Measurements from ENCODE around the gene BEST4. TPM values are rescaled to one million over a fixed set of nuclear protein-coding genes. Genes with fewer than 3 reads are reported as not detected.
A peak's percentile ranks its signal among the peaks of the same experiment; 100 is the strongest.
"Not testable (repeated sequence)": the region's sequence is repeated elsewhere in the genome, so short reads cannot be mapped to it uniquely, and the experiment has no call there.

BEST4 gene
- total RNA-seq, 2 experiments from 2014 or later, result 1.3 to 1.6 TPM

DNA sequence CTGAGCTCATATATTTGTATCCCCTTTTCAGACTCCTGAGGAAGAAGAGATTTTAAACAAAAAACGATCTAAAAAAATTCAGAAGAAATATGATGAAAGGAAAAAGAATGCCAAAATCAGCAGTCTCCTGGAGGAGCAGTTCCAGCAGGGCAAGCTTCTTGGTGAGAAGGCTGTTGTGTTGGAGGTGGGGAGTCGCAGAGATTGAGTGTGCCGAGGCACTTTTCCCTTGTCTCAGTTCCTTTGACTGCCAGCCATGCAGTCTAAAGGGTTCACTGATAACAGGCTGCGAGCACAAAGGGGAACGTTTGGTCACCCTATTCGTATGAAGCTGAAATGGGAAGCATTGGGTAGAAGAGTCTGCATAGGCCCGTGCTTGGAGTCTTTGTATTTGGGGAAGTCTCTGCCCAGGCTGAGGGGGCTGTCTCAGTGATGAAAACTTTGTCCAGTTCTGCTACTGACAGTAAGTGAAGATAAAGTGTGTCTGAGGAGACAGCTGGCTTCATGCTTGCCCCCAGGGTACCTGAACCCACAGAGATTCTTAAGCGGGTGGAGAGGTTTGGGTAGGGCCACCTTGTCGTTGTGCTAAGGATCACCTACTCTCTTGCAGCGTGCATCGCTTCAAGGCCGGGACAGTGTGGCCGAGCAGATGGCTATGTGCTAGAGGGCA, 9.9 kb downstream of the BEST4 start:
- ATAC-seq (ENCODE audit: low read depth) (no peak), DNase-seq (no peak)
- H3K27ac Mint-ChIP-seq, result no peak overlapping the region
- H3K36me3 Mint-ChIP-seq, result peaks cover 43% of the 10 kb centered on the region
- POLR2A ChIA-PET, result interaction anchor here (1.0 to 4.9 kb wide), 7 partner anchors 8 to 56 kb away, joined by 3 to 64 read pairs (median 6); partner anchors contain the start of genes BEST4 and RNU5D-1
- peaks cover 24% of the 10 kb centered on the region for H3K4me1 Mint-ChIP-seq
- H3K4me3 Mint-ChIP-seq, result peak overlapping the region; percentile 91
- H3K27me3 Mint-ChIP-seq, result no peaks in the 10 kb centered on the region
- no peaks in the 10 kb centered on the region for H3K9me3 Mint-ChIP-seq

DNA sequence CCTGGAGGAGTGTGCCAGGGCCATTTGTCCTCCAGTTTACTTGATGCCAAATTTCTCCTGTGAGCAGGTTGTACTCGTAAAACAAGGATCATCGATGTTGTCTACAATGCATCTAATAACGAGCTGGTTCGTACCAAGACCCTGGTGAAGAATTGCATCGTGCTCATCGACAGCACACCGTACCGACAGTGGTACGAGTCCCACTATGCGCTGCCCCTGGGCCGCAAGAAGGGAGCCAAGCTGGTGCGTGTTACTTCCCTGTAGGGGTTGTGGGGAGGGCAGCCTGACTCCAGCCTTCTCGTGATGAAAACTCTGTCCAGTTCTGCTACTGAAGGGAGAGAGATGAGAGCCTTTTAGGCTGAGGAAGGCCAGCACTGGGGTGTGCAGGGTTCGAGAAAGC, 10.4 kb downstream of the BEST4 start:
- POLR2A ChIA-PET, result interaction anchor here (1.0 to 4.9 kb wide), 8 partner anchors 8 to 234 kb away, joined by 3 to 64 read pairs (median 14); partner anchors contain the start of genes BEST4, HECTD3, RNU5D-1 and UROD
- Mint-ChIP-seq H3K36me3 (peaks cover 41% of the 10 kb centered on the region), H3K9me3 (no peaks in the 10 kb centered on the region), H3K27me3 (no peaks in the 10 kb centered on the region), H3K4me3 (peak overlapping the region; percentile 91), H3K27ac (peak overlapping the region; percentile 77), H3K4me1 (peaks cover 24% of the 10 kb centered on the region)
- ATAC-seq (ENCODE audit: low read depth) (no peak), DNase-seq (no peak)

DNA sequence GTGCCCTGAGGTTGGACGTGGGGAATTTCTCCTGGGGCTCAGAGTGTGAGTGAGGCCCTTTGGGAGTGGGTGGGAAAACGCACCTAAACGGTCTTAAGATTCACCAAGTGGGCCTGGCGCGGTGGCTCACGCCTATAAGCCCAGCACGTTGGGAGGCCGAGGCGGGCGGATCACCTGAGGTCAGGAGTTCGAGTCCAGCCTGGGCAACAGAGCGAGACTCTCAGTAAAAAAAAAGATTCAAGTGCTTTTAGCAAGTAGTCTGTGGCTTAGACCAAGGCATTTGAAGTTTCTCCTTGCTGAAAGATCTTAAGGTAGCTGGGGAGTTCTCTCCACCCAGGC, 11.3 kb downstream of the BEST4 start:
- H3K4me1 Mint-ChIP-seq, result peaks cover 24% of the 10 kb centered on the region
- no peak for ATAC-seq (ENCODE audit: low read depth)
- no peaks in the 10 kb centered on the region for H3K27me3 Mint-ChIP-seq
- no peak for DNase-seq
- POLR2A ChIA-PET, result interaction anchor here (0.8 to 4.9 kb wide), 20 partner anchors 9 to 910 kb away, joined by 3 to 65 read pairs (median 17); partner anchors contain the start of genes BEST4, BTBD19, DYNLT4 and GPBP1L1
- no peaks in the 10 kb centered on the region for H3K9me3 Mint-ChIP-seq
- H3K27ac Mint-ChIP-seq, result peak overlapping the region; percentile 90
- peaks cover 40% of the 10 kb centered on the region for H3K36me3 Mint-ChIP-seq
- H3K4me3 Mint-ChIP-seq, result peak overlapping the region; percentile 91

DNA sequence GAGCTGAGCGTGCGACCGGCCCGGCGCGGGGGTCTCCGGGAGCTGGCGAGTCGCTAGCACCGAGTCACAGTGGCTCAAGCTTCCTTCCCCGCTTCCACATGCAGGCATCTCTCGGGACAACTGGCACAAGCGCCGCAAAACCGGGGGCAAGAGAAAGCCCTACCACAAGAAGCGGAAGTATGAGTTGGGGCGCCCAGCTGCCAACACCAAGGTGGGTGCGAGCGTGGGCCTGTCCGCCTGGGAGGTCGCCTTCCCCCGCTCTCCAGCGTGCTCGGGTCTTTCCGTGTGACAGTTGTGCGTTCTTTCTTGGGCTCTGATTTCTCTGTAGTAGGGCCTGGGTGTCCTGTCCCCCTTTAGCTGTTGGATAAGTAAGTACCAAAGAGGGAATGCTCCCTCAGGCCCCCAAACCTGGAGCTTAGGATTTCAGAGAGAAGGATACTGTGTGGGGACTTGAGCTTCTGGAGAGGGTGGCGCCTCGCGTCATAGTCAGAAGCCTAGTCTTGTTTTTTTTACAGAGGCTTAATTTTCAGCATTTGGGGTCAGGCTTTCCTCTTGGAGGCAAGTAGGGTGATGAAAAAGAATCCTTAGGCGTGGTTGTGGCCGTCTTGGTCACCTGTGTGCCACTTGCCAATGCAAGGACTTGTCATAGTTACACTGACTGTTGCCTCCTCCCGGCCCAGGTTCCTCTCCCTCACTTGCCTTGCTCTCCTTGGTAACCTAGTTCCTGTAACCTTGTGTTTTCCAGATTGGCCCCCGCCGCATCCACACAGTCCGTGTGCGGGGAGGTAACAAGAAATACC, 11.8 kb downstream of the BEST4 start:
- no peaks in the 10 kb centered on the region for H3K9me3 Mint-ChIP-seq
- peaks cover 38% of the 10 kb centered on the region for H3K36me3 Mint-ChIP-seq
- H3K4me3 Mint-ChIP-seq, result peak overlapping the region; percentile 91
- H3K27me3 Mint-ChIP-seq, result no peaks in the 10 kb centered on the region
- ATAC-seq (ENCODE audit: low read depth) (peak; percentile 26), DNase-seq (no peak)
- H3K4me1 Mint-ChIP-seq, result peaks cover 24% of the 10 kb centered on the region
- POLR2A ChIA-PET, result interaction anchor here (0.8 to 4.9 kb wide), 26 partner anchors 10 to 910 kb away, joined by 3 to 65 read pairs (median 14); partner anchors contain the start of genes ARMH1, BEST4, BTBD19 and DYNLT4
- H3K27ac Mint-ChIP-seq, result peak overlapping the region; percentile 90

DNA sequence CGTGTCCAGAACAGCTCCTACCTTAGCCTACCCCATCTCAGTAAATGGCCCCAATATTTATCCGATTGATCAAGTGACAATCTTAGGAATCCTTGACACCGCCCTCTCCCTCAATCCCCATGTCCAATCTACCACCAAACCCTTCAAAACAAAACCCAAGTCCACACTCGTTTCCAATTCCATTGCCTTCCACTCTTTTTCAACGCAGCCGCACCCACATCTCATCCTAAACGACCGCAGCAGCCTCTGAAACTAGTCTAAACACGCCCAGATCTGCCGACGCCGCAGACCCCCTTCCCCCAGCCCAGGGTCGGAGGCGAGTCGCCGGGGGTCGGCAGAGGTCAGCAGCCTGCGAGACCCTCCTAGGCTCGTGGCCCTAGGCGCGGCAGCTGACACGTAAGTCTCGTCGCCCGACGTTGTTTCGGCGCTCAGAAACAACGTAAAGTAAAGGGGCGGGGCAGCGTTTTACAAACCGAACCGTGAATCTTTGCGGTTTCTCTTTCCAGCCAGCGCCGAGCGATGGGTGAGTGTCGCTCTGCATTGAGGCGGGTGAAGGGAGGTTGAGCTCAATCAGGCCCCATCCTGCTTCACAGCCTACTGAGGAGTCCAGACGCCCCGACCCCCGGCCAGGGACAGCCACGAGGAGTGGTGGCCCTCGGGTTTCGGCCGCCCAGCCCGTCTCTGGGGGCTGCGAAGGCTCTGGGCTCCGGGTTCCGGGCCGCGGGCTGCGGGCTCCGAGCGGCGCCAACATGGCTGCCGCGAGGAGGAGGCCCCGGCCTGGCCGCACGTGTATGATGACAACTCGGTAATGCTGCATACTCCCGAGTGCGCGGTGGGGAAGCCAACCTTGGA, 12.7 kb downstream of the BEST4 start, which contains the start of gene RPS8:
Gene RPS8 (plus strand): TSS at position 463 of the 852 bp plus-strand sequence. CDS start 57 bp downstream, at position 520.
- H3K4me3 Mint-ChIP-seq, result peak within 1 kb of the TSS; percentile 91
- H3K9me3 Mint-ChIP-seq, result no peaks in the 10 kb centered on the region
- DNase-seq (peak; percentile 86), ATAC-seq (ENCODE audit: low read depth) (peak; percentile 80)
- POLR2A ChIA-PET, result interaction anchor here (1.0 to 4.9 kb wide), 27 partner anchors 9 to 911 kb away, joined by 3 to 65 read pairs (median 13); partner anchors contain the start of genes ARMH1, BEST4, BTBD19 and DYNLT4
- no peaks in the 10 kb centered on the region for H3K27me3 Mint-ChIP-seq
- peaks cover 35% of the 10 kb centered on the region for H3K36me3 Mint-ChIP-seq
- peaks cover 24% of the 10 kb centered on the region for H3K4me1 Mint-ChIP-seq
- H3K27ac Mint-ChIP-seq, result peak within 1 kb of the TSS; percentile 96

DNA sequence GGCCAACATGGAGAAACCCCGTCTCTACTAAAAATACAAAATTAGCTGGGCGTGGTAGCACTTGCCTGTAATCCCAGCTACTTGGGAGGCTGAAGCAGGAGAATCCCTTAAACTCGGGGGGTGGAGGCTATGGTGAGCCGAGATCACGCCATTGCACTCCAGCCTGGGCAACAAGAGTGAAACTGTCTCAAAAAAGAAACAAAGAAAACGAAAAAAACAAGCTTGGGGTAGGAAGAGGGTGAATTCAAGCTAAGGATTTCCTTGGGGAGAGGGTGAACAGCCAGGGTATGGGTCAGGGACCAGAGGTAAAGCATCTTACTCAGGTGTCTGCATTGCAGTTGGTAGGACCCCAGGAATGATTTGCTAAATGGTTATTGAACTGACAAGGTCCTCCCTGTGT, 21.5 kb downstream of the BEST4 start:
- ATAC-seq (ENCODE audit: low read depth); H3K4me3 Mint-ChIP-seq; H3K9me3 Mint-ChIP-seq; H3K4me1 Mint-ChIP-seq; H3K27me3 Mint-ChIP-seq; DNase-seq; H3K27ac Mint-ChIP-seq: not testable (repeated sequence)
- POLR2A ChIA-PET, result interaction anchor here (0.5 to 2.5 kb wide), 9 partner anchors 8 to 574 kb away, joined by 3 to 21 read pairs (median 3); partner anchors contain the start of genes MUTYH, RPS8 and TOE1
- H3K36me3 Mint-ChIP-seq, result peaks cover 38% of the 10 kb centered on the region

DNA sequence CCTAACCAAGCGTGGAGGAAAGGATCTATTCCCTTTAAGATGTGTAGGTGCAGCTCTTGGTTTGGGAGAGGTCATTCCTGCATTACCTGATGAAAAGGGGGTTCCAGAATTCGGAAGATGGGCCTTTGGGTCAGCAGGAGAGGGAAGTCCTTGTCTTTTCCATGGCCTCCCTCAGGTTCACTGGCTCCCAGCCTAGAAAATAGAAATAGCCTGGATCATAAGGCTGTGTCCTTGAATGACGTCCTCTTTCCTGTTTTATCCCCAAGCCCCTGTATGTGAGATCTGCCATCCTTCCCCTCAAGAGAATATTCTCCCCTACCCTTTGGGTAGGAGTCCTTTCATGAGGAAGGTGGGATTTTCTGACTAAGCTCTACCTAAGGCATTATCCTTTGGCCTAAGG, 27.1 kb downstream of the BEST4 start:
- H3K36me3 Mint-ChIP-seq, result peaks cover 53% of the 10 kb centered on the region
- peaks cover 8% of the 10 kb centered on the region for H3K4me1 Mint-ChIP-seq
- DNase-seq, result no peak
- H3K4me3 Mint-ChIP-seq, result no peak overlapping the region
- no peaks in the 10 kb centered on the region for H3K9me3 Mint-ChIP-seq
- POLR2A ChIA-PET, result interaction anchor here (1.6 to 4.2 kb wide), 4 partner anchors 12 to 39 kb away, joined by 6 to 22 read pairs (median 8); partner anchors contain the start of genes RNU5D-1 and RPS8
- H3K27me3 Mint-ChIP-seq, result no peaks in the 10 kb centered on the region
- no peak for ATAC-seq (ENCODE audit: low read depth)
- no peak overlapping the region for H3K27ac Mint-ChIP-seq

DNA sequence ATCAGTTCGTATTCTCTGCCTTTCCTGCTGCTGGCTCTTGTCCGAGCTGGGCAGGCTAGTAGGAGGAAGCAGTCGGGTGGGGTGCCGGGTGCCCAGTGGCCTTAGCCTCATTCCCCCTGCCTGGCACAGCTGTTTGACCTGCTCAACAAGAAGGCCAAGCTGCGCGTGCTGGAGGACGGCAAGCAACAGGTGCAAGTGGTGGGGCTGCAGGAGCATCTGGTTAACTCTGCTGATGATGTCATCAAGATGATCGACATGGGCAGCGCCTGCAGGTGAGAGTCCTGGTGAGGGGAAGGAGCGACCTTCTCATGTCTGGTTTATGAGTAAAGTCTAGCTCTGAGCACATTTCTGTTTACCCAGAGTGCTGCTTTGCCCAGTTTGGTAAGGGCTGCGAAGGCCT, 28.9 kb downstream of the BEST4 start:
- POLR2A ChIA-PET, result interaction anchor here (1.0 to 4.2 kb wide), 5 partner anchors 8 to 37 kb away, joined by 3 to 22 read pairs (median 6); partner anchors contain the start of genes RNU5D-1 and RPS8
- no peak for ATAC-seq (ENCODE audit: low read depth)
- DNase-seq, result no peak
- Mint-ChIP-seq H3K36me3 (peaks cover 59% of the 10 kb centered on the region), H3K27me3 (no peaks in the 10 kb centered on the region), H3K27ac (no peak overlapping the region), H3K4me3 (no peak overlapping the region), H3K9me3 (no peaks in the 10 kb centered on the region), H3K4me1 (peaks cover 10% of the 10 kb centered on the region)

DNA sequence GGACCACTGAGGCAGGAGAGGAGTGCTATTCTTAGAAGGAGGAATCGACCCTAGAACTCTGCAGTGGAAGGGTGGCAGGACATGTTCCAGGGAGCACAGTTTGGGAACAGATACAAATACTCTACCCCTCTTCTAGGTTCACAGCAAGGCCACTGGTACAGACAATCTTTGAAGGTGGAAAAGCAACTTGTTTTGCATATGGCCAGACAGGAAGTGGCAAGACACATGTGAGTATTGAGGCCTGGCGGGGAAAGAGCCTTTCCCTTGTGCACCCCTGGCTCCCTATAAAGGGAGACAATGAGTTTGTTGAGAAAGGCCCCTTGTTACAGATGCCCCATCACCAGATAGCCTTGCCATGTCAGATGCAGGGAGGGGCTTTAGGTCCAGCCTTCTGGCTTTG, 30.6 kb downstream of the BEST4 start:
- ATAC-seq (ENCODE audit: low read depth) (peak; percentile 29), DNase-seq (no peak)
- H3K27me3 Mint-ChIP-seq, result no peaks in the 10 kb centered on the region
- POLR2A ChIA-PET, result interaction anchor here (0.9 to 2.3 kb wide), 3 partner anchors 17 to 26 kb away, joined by 3 to 9 read pairs (median 8); partner anchors contain the start of genes KIF2C, RNU5D-1 and RPS8
- no peak overlapping the region for H3K4me3 Mint-ChIP-seq
- H3K36me3 Mint-ChIP-seq, result peaks cover 56% of the 10 kb centered on the region
- peaks cover 16% of the 10 kb centered on the region for H3K4me1 Mint-ChIP-seq
- H3K9me3 Mint-ChIP-seq, result no peaks in the 10 kb centered on the region
- peak overlapping the region; percentile 10 for H3K27ac Mint-ChIP-seq

DNA sequence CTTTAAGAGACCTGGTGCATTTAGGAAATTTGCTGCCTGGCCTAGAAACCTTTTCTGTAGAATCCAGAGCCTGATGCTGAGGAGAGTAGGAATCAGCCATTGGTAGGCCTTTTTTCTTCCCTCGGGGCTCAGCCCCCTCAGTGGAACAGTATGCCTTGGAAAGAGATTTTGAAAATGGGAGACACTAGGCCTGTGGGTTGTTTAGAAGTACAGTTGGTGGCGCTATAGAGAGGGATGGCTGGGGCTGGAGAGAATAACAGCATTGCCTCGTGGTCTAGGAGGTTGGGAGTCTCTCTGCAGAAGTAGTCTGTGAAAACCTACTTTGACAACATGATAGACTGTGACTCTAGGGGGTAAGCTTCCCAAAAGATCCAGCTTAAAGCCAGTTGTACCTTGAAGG, 40.1 kb downstream of the BEST4 start:
- H3K36me3 Mint-ChIP-seq, result peaks cover 34% of the 10 kb centered on the region

DNA sequence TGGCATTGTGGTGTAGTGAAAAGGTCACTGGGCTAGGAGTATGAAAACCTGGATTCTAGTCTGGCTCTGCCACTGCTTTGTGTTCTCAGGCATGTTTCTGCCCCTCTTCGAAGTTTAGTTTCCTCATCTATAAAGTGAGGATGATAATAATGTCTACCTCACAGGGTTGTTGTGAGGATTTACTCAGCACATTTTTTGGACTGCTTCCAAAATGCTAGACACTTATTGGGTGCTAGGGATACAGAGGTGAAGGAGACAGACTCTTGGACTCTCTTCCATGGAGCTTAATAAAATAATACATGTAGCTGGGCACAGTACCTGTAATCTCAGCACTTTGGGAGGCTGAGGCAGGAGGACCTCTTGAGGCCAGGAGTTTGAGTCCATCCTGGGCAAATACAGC, 44.8 kb downstream of the BEST4 start:
- Mint-ChIP-seq H3K4me3 (peak overlapping the region; percentile 9), H3K27me3 (no peaks in the 10 kb centered on the region), H3K36me3 (peaks cover 32% of the 10 kb centered on the region), H3K9me3 (no peaks in the 10 kb centered on the region), H3K27ac (no peak overlapping the region), H3K4me1 (peaks cover 42% of the 10 kb centered on the region)
- ATAC-seq (ENCODE audit: low read depth) (no peak), DNase-seq (no peak)
- POLR2A ChIA-PET, result interaction anchor here (0.6 to 6.5 kb wide), 6 partner anchors 12 to 76 kb away, joined by 3 to 73 read pairs (median 7); partner anchors contain the start of genes PLK3, RNU5D-1 and RPS8

More for the DNA sequence above, 40.1 kb downstream of the BEST4 start:
- POLR2A ChIA-PET, result interaction anchor here (0.6 to 3.0 kb wide), 6 partner anchors 12 to 563 kb away, joined by 3 to 15 read pairs (median 7); partner anchors contain the start of gene RPS8
- Mint-ChIP-seq H3K4me1 (peaks cover 26% of the 10 kb centered on the region), H3K27me3 (no peaks in the 10 kb centered on the region), H3K27ac (peak overlapping the region; percentile 38), H3K4me3 (no peak overlapping the region), H3K9me3 (no peaks in the 10 kb centered on the region)
- peak; percentile 26 for ATAC-seq (ENCODE audit: low read depth)
- no peak for DNase-seq

DNA sequence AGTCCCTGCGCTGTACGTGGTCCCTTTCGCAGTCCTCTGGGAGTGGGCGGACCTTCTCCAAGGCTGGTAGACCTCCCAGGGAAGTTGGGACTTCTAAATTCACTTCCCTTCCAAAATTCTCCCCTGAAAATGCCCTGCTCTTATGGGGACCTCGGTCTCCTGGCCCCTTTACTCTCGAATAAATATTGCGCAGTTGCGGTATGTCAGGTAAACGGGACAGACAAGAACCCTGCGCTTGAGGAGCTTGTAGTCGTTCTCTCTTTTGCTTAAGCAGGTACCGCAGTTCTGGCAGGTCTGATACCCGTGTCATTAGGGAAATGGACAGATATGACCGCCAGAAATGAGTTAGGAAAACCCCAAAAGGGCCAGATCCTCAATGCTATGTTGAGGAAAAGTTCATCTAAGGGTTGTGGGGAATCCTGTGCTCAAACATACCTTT, 47.8 kb downstream of the BEST4 start:
- POLR2A ChIA-PET, result interaction anchor here (0.7 to 6.5 kb wide), 8 partner anchors 9 to 562 kb away, joined by 3 to 73 read pairs (median 4); partner anchors contain the start of genes RNU5D-1 and RPS8
- H3K27me3 Mint-ChIP-seq, result no peaks in the 10 kb centered on the region
- H3K9me3 Mint-ChIP-seq, result no peaks in the 10 kb centered on the region
- DNase-seq, result no peak
- peak overlapping the region; percentile 91 for H3K27ac Mint-ChIP-seq
- H3K4me1 Mint-ChIP-seq, result peaks cover 35% of the 10 kb centered on the region
- peaks cover 23% of the 10 kb centered on the region for H3K36me3 Mint-ChIP-seq
- H3K4me3 Mint-ChIP-seq, result peak overlapping the region; percentile 98
- ATAC-seq (ENCODE audit: low read depth), result no peak

Data from activated naive CD8-positive, alpha-beta T cell treated with anti-CD3 and anti-CD28 coated beads, Interleukin-2, amount 10 ng/mL, durations not matched to agents 7 days and 5 days (primary cell).